Measurements from ENCODE around the gene PTPRN2.

DNA sequence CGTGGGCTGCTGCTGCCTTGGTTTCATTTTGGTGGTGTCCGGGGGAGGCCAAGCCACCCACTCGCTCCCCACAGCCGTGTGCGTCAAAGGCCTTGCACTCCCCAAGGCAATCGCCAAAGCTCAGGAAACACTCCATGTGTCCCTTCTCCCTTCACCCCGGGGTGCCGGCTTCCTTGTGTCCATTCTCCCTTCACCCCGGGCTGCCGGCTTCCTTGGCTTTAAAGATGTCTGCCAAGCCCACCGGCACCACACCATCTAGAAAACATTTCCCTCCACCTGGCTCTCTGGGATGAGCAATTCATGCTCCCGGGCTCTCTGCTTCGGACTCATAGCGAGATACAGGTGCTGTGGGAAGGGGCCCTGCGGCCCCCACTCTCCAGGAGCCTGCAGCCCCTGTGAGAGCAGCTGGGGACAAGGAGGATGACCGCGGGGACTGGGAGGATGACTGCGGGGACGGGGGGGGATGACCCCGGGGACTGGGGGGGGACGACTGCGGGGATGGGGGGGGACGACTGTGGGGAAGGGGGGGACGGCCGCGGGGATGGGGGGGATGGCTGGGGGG, 928.7 kb downstream of the PTPRN2 start:
- TF ChIP-seq, protein P1, sequence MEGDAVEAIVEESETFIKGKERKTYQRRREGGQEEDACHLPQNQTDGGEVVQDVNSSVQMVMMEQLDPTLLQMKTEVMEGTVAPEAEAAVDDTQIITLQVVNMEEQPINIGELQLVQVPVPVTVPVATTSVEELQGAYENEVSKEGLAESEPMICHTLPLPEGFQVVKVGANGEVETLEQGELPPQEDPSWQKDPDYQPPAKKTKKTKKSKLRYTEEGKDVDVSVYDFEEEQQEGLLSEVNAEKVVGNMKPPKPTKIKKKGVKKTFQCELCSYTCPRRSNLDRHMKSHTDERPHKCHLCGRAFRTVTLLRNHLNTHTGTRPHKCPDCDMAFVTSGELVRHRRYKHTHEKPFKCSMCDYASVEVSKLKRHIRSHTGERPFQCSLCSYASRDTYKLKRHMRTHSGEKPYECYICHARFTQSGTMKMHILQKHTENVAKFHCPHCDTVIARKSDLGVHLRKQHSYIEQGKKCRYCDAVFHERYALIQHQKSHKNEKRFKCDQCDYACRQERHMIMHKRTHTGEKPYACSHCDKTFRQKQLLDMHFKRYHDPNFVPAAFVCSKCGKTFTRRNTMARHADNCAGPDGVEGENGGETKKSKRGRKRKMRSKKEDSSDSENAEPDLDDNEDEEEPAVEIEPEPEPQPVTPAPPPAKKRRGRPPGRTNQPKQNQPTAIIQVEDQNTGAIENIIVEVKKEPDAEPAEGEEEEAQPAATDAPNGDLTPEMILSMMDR (conservative IDR thresholded peaks at IDR 0.05 in 1 of 2, IDR thresholded peaks at IDR 0.05 in 1 of 2; ENCODE audit: extremely low read depth in 1 of 2, insufficient read depth in 1 of 2, low read depth in 1 of 2, low read length in 2 of 2) = no peak
- no peak for TF ChIP-seq EZH2 (IDR thresholded peaks at IDR 0.05; ENCODE audit: borderline replicate concordance, low read length)

Measured in mammary epithelial cell (primary cell).